C4-2B (cell line): ENCODE measurements around the gene CYP21A2.
"Not testable (repeated sequence)": the region's sequence is repeated elsewhere in the genome, so short reads cannot be mapped to it uniquely, and the experiment has no call there.

Source experiments
- ZFX ChIP-seq: fragments of 450-650 bp; IDR thresholded peaks from 2 replicates; pipeline ENCODE4 v1.6.1; 2017
- TF ChIP-seq, protein P1 (sequence below): fragments of 450-650 bp; conservative IDR thresholded peaks from 2 replicates; pipeline ENCODE4 v1.5.1; 2017; ENCODE audit warnings: mild to moderate bottlenecking

DNA sequence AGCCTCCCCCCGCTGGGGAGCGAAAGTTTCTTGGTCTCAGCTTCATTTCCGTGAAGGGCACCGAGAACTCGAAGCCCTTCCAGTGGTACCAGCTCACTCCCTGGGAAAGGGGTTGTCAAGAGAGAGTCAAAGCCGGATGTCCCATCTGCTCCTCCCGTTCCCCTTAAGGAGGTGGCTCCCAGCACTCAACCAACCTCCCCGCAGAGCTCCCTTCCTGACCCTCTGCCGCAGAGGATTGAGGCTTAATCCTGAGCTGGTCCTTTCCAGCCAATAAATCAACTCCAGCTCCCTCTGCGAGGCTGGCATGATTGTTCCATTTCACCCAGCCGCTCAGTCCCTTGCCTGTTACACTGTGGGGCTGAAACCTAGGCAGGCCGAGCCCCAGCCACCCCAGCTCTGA, 29.6 kb upstream of the CYP21A2 start:
- TF ChIP-seq, protein P1, sequence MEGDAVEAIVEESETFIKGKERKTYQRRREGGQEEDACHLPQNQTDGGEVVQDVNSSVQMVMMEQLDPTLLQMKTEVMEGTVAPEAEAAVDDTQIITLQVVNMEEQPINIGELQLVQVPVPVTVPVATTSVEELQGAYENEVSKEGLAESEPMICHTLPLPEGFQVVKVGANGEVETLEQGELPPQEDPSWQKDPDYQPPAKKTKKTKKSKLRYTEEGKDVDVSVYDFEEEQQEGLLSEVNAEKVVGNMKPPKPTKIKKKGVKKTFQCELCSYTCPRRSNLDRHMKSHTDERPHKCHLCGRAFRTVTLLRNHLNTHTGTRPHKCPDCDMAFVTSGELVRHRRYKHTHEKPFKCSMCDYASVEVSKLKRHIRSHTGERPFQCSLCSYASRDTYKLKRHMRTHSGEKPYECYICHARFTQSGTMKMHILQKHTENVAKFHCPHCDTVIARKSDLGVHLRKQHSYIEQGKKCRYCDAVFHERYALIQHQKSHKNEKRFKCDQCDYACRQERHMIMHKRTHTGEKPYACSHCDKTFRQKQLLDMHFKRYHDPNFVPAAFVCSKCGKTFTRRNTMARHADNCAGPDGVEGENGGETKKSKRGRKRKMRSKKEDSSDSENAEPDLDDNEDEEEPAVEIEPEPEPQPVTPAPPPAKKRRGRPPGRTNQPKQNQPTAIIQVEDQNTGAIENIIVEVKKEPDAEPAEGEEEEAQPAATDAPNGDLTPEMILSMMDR, result not testable (repeated sequence)
- not testable (repeated sequence) for TF ChIP-seq ZFX
